DOHH2 (cell line): ENCODE results near the gene ACHE.

Experiments used
- H3F3A ChIP-seq: fragments of 200-600 bp; sonication (generic), shearing (Covaris generic); 2 replicates; pipeline ENCODE4 v1.6.0; 2016; ENCODE audit warnings: antibody characterized with exemption, mild to moderate bottlenecking; ENCODE audit not compliant: control insufficient read depth, insufficient read depth
- H3K27ac ChIP-seq: fragments of 200-600 bp; sonication (generic); 2 replicates; pipeline ENCODE4 v1.5.1; 2014; ENCODE audit warnings: low read depth, mild to moderate bottlenecking, low read length, moderate library complexity
- H3K27me3 ChIP-seq: fragments of 200-600 bp; sonication (generic); 2 replicates; pipeline ENCODE4 v1.6.1; 2014; ENCODE audit warnings: mild to moderate bottlenecking, low read length, mixed read lengths; ENCODE audit not compliant: control insufficient read depth
- H3K36me3 ChIP-seq: fragments of 200-600 bp; sonication (generic); 2 replicates; pipeline ENCODE4 v1.6.1; 2014; ENCODE audit warnings: mild to moderate bottlenecking, low read length, moderate library complexity, mixed read lengths; ENCODE audit not compliant: control insufficient read depth
- H3K4me1 ChIP-seq: fragments of 200-600 bp; sonication (generic); 2 replicates; pipeline ENCODE4 v1.6.1; 2014; ENCODE audit warnings: mild to moderate bottlenecking, low read length, mixed read lengths; ENCODE audit not compliant: control insufficient read depth
- H3K4me2 ChIP-seq: fragments of 200-600 bp; sonication (generic); 2 replicates; pipeline ENCODE4 v1.6.0; 2014; ENCODE audit warnings: mild to moderate bottlenecking, low read length, moderate library complexity
- H3K4me3 ChIP-seq: fragments of 200-600 bp; sonication (generic); 2 replicates; pipeline ENCODE4 v1.5.1; 2014; ENCODE audit warnings: mild to moderate bottlenecking, low read length, mixed read lengths
- H3K79me2 ChIP-seq: fragments of 200-600 bp; sonication (generic); 2 replicates; pipeline ENCODE4 v1.6.1; 2014; ENCODE audit warnings: mild to moderate bottlenecking, low read length, mixed read lengths; ENCODE audit not compliant: control insufficient read depth
- H3K9me2 ChIP-seq: fragments of 200-600 bp; sonication (generic); replicated peaks from 2 replicates; pipeline ENCODE4 v1.6.1; 2014; ENCODE audit warnings: mild to moderate bottlenecking, low read length, mixed read lengths; ENCODE audit not compliant: control insufficient read depth
- H3K9me3 ChIP-seq: fragments of 200-600 bp; sonication (generic); 2 replicates; pipeline ENCODE4 v1.6.1; 2014; ENCODE audit warnings: antibody characterized with exemption, low read length, mixed read lengths; ENCODE audit not compliant: control insufficient read depth, insufficient read depth
- H4K20me1 ChIP-seq: fragments of 200-600 bp; sonication (generic); 2 replicates; pipeline ENCODE4 v1.6.0; 2014; ENCODE audit warnings: low read depth, mild to moderate bottlenecking, antibody characterized with exemption, low read length, moderate library complexity; ENCODE audit not compliant: control insufficient read depth, insufficient read depth
- CTCF ChIP-seq: fragments of 200-600 bp; sonication (generic); IDR thresholded peaks from one replicate; pipeline ENCODE4 v1.5.1; 2014; ENCODE audit warnings: antibody characterized with exemption, mild to moderate bottlenecking, low read depth, low read length; ENCODE audit not compliant: poor library complexity, severe bottlenecking
- EZH2phosphoT487 ChIP-seq: fragments of 200-600 bp; sonication (generic); IDR thresholded peaks from 2 replicates; pipeline ENCODE4 v1.6.1; 2017; ENCODE audit warnings: borderline replicate concordance, mild to moderate bottlenecking, antibody characterized with exemption, low read length, moderate library complexity, mixed read lengths

The ACHE gene

GRCh38 chr7:100900978-100901377 lies 5.3 kb upstream of the ACHE start:
- TF ChIP-seq CTCF (no peak), EZH2phosphoT487 (no peak)
- Histone ChIP-seq H3K4me2 (no peak overlapping the region), H3K4me3 (no peak overlapping the region), H4K20me1 (no peaks in the 10 kb centered on the region), H3K27me3 (peaks cover 21% of the 10 kb centered on the region), H3K27ac (no peak overlapping the region), H3K9me3 (no peaks in the 10 kb centered on the region), H3K9me2 (no peaks in the 10 kb centered on the region), H3K36me3 (no peaks in the 10 kb centered on the region), H3F3A (no peaks in the 10 kb centered on the region), H3K4me1 (peaks cover 5% of the 10 kb centered on the region; the same call in 1 of the 2 replicates), H3K79me2 (no peaks in the 10 kb centered on the region)

- H3K9me2 ChIP-seq = no peaks in the 10 kb centered on the region
- no peak overlapping the region for H3K27ac ChIP-seq
- H3K4me2 ChIP-seq = no peak overlapping the region
- H3K27me3 ChIP-seq = peaks cover 32% of the 10 kb centered on the region
- H3K4me3 ChIP-seq = no peak overlapping the region
- H3K9me3 ChIP-seq = no peaks in the 10 kb centered on the region
- no peak for TF ChIP-seq EZH2phosphoT487
- no peak for TF ChIP-seq CTCF
- H3K79me2 ChIP-seq = no peaks in the 10 kb centered on the region
- H3F3A ChIP-seq = no peaks in the 10 kb centered on the region
- H3K36me3 ChIP-seq = no peaks in the 10 kb centered on the region
- peaks cover 15% of the 10 kb centered on the region for H3K4me1 ChIP-seq
- H4K20me1 ChIP-seq = no peaks in the 10 kb centered on the region
Observed at GRCh38 chr7:100899432-100899831, 3.7 kb upstream of the ACHE start.

DNA sequence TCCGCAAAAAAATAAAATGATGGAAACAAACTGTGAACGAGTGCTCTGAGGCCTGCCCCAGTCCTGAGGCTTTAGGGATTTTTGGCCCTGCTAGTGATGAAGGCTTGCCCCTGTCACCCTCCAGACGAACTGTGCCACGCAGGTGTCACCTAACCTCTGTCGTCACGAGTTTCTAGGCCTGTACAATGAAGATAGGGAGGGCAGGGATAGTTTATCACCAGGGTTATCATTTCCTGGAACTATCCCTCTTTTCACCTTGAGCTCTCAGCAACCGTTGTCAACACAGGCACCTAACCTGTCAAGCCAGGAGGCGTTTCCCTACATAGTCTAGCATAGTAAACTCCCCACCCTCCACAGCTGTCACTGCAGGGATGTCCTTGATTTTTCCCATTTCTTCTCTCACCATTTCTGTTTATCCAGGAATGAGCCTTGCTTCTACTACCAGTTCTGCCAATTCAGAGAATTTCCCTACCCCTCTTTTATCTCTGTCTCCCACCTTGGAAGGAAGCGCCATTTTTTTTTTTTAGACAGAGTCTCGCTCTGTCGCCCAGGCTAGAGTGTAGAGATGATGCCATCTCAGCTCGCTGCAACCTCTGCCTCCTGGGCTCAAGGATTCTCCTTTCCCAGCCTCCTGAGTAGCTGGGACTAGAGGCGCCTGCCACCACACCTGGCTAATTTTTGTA lies 2.2 kb upstream of the ACHE start:
- no peaks in the 10 kb centered on the region for H3K9me3 ChIP-seq
- peaks cover 40% of the 10 kb centered on the region for H3K27me3 ChIP-seq
- H3F3A ChIP-seq = no peaks in the 10 kb centered on the region
- no peaks in the 10 kb centered on the region for H3K9me2 ChIP-seq
- peaks cover 15% of the 10 kb centered on the region for H3K4me1 ChIP-seq
- H3K4me2 ChIP-seq = no peak overlapping the region
- no peak overlapping the region for H3K4me3 ChIP-seq
- H3K79me2 ChIP-seq = no peaks in the 10 kb centered on the region
- TF ChIP-seq CTCF (no peak), EZH2phosphoT487 (no peak)
- H3K27ac ChIP-seq = no peak overlapping the region
- no peaks in the 10 kb centered on the region for H4K20me1 ChIP-seq
- H3K36me3 ChIP-seq = no peaks in the 10 kb centered on the region
